ENCODE measurements around the gene PLEKHH1.

DNA sequence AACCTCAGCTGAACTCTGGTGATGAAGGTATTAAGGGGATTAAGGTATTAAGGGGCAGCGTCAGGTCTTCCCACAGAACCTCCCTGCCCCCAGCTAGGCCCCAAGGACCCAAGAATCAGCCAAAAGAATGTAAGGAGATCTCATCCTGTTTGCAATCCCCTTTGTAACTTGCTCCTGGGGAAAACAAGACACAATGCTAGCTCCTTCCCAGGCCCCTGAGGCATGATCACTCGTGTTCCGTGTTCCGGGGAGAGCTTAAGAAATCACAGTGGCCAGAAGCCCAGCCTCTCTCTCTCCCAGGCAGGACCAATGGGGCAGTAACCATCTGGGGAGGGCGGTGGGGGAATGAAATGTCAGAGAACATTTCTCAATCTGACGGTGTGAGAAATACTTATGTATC is 33.8 kb downstream of the PLEKHH1 start:
- no peak for TF ChIP-seq EZH2 (IDR thresholded peaks at IDR 0.05; ENCODE audit: borderline replicate concordance, low read length)
- no peak for TF ChIP-seq CTCF (conservative IDR thresholded peaks at IDR 0.05 in 1 of 2, IDR thresholded peaks at IDR 0.05 in 1 of 2; ENCODE audit: extremely low read depth in 1 of 2, insufficient read depth in 1 of 2, low read depth in 1 of 2, low read length in 2 of 2)

Measured in mammary epithelial cell (primary cell).